BE2C (cell line): ENCODE measurements around the gene KLHL22.
"Not testable (repeated sequence)": the region's sequence is repeated elsewhere in the genome, so short reads cannot be mapped to it uniquely, and the experiment has no call there.

Experiments used
- DNase-seq: peaks from one replicate; pipeline ENCODE4 v3.0.0-alpha.2; 2020
- H3K27me3 ChIP-seq: fragments of 250-450 bp; sonication (Bioruptor Pico); 2 replicates; pipeline ENCODE4 v1.5.1; 2020; ENCODE audit warnings: mild to moderate bottlenecking
- H3K36me3 ChIP-seq: fragments of 250-450 bp; sonication (Bioruptor Pico); 2 replicates; pipeline ENCODE4 v1.5.1; 2020; ENCODE audit warnings: mild to moderate bottlenecking
- H3K4me1 ChIP-seq: fragments of 250-450 bp; sonication (Bioruptor Pico); 2 replicates; pipeline ENCODE4 v1.5.1; 2020
- H3K4me3 ChIP-seq: 2 replicates; pipeline ENCODE4 v1.5.1; 2011; ENCODE audit warnings: low read depth, low read length
- H3K9me3 ChIP-seq: fragments of 250-450 bp; sonication (Bioruptor Pico); 2 replicates; pipeline ENCODE4 v1.5.1; 2020
- CTCF ChIP-seq: IDR thresholded peaks from 2 replicates; pipeline ENCODE4 v1.5.1; 2012; ENCODE audit warnings: mild to moderate bottlenecking, low read depth, low read length

KLHL22 gene

DNA sequence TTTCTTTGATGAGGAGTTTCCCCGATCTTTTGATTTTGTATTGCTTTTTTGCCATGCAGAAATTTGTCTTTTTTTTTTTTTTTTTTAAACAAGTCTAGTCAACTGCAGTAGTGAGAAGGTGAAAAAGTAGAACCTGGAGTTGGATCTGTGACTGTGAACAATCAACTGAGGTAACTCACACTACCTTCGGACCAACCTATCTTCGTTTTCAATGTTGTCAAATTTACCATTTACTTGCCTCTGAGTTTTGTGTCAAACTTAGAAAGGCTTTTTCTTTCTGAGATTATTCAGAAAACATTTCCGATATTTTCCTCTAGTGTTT is 20.5 kb downstream of the KLHL22 start:
- no peaks in the 10 kb centered on the region for H3K27me3 ChIP-seq
- no peak for DNase-seq
- H3K4me1 ChIP-seq, result no peaks in the 10 kb centered on the region; the same call in 1 of the 2 replicates
- peaks cover 12% of the 10 kb centered on the region for H3K36me3 ChIP-seq
- no peaks in the 10 kb centered on the region for H3K9me3 ChIP-seq
- TF ChIP-seq CTCF, result no peak
- H3K4me3 ChIP-seq, result no peak overlapping the region

DNA sequence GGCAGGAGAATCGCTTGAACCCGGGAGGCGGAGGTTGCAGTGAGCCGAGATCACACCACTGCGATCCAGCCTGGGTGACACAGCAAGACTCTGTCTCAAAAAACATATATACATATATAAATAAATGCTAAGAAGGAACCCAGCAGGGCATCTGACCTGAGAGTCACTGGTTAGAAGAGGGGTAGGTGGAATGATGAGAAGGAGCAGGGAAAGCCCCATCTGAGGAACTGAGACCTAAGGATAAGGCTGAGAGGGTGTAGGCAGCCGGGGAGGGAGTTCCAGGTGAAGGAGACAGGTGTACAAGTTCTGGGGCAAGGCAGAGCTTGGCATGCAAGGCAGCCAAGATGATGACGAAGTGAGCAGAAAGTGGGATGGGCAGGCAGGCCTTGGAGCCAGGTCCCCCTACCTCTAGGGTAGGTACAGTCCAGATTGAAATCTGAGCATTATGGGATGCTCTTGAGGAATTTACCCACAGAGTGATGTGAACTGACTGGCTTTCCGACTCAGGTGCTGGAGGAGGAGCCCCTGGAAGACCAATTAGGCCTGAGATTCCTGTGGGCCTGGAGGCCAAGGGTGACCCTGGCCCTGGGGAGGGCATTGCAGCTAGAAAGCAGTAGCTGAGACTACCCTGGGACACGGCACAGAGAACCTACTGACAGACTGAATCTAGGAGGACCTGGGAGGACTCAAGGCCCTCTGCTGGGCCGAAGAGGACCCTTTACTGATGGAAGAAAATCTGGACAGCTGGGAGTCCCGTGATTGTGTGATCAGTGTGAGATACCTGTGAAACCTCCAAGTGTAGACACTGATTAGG is 22.8 kb downstream of the KLHL22 start:
- Histone ChIP-seq H3K4me1 (no peaks in the 10 kb centered on the region; the same call in 1 of the 2 replicates), H3K27me3 (no peaks in the 10 kb centered on the region), H3K9me3 (no peaks in the 10 kb centered on the region), H3K36me3 (peaks cover 12% of the 10 kb centered on the region), H3K4me3 (no peak overlapping the region)
- no peak for DNase-seq
- no peak for TF ChIP-seq CTCF

GRCh38 chr22:20471126-20471833 is 24.3 kb downstream of the KLHL22 start:
- DNase-seq, result no peak
- TF ChIP-seq CTCF, result no peak

DNA sequence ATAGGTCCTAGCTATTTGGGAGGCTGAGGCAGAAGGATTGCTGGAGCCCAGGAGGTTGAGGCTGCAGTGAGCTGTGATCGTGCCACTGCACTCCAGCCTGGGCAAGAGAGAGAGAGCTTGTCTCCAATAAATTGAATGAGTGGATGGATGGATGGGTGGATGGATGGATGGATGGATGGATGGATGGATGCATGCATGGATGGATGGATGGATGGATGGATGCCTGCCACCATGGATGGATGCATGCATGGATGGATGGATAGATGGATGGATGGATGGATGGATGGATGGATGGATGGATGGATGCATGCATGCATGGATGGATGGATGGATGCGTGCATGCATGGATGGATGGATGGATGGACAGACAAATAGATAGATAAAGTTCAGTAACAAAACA is 25.1 kb downstream of the KLHL22 start:
- H3K4me1 ChIP-seq, result not testable (repeated sequence)

More at GRCh38 chr22:20471126-20471833, 24.3 kb downstream of the KLHL22 start:
- H3K9me3 ChIP-seq, result no peaks in the 10 kb centered on the region
- H3K4me3 ChIP-seq, result no peak overlapping the region
- peaks cover 12% of the 10 kb centered on the region for H3K36me3 ChIP-seq
- no peaks in the 10 kb centered on the region; the same call in 1 of the 2 replicates for H3K4me1 ChIP-seq
- no peaks in the 10 kb centered on the region for H3K27me3 ChIP-seq

DNA sequence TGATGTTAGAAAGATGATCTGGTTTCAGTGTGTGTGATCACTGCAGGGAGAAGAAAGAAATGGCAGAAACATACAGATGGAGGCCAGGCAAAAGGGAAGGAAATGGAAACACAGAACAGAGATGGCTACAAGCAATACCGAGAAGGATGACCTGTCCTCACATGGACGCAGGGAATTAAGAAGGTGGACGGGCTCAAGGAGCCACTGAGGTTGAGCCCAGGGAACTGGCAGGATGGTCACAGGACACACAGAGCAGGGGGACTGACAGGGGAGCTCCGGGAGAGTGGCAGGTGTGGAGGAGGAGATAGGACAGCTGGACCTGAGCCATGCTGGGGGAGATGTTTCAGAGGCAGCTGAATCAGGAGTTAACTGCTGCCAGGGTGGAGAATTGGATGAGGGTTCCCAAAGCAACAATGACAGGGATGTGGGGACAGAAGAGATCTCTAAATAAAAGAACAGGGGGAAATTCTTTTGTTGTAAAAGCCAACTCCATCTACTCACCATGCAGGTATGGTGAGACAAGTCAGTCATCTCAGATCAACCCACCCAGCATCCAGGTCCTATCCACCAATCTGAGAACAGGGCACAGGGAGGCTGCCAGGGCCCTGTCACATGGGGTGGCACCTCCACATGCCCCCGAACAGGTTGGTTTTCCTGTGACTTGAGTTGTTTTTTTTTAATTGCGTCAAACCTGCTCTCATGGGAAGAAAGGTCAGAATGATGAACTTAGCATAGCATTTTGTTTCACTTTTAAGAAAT is 26.3 kb downstream of the KLHL22 start:
- no peak for TF ChIP-seq CTCF
- Histone ChIP-seq H3K27me3 (no peaks in the 10 kb centered on the region), H3K4me3 (no peak overlapping the region), H3K4me1 (no peaks in the 10 kb centered on the region), H3K9me3 (no peaks in the 10 kb centered on the region), H3K36me3 (peaks cover 12% of the 10 kb centered on the region)
- DNase-seq, result no peak

More for the DNA sequence above, 25.1 kb downstream of the KLHL22 start:
- not testable (repeated sequence) for H3K4me3 ChIP-seq, H3K9me3 ChIP-seq, H3K27me3 ChIP-seq, DNase-seq
- H3K36me3 ChIP-seq, result peaks cover 12% of the 10 kb centered on the region

DNA sequence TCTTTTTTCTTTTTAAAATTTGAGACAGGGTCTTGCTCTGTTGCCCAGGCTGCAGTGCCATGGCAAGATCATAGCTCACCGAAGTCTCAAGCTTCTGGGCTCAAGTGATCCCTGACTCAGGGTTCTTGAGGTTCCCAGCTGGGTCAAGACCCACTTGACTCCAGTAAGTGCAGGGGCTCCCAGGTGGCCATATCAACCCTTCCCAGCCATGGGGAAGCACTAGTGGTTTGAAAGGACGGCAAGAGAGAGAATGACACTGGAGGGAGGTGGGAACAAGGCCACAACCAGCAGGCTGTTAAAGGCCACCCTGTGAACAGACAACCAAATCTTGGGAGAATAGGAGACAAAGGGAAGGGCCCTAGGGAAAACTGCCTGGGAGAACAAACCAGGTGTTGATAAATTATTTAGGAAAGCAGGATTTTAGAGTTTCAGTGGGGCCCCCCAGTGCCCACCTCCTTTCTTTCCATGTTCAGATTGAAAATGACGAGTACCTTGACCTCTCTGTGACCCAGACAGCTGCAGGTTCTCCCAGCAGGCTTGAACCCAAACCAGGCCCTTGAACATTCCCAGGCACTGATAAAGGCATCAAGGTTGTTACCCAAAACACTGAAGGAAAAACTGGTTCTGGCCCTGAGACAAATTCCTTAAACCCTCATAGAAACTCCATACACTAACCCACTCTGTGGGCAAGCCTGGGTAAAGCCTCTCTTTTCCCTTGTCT is 28.8 kb downstream of the KLHL22 start:
- H3K27me3 ChIP-seq, result no peaks in the 10 kb centered on the region
- H3K9me3 ChIP-seq, result no peaks in the 10 kb centered on the region
- no peaks in the 10 kb centered on the region for H3K4me1 ChIP-seq
- H3K36me3 ChIP-seq, result peaks cover 10% of the 10 kb centered on the region
- no peak for TF ChIP-seq CTCF
- no peak for DNase-seq
- H3K4me3 ChIP-seq, result no peak overlapping the region
